Activated CD8-positive, alpha-beta T cell treated with anti-CD3 and anti-CD28 coated beads for 36 hours (primary cell): ENCODE measurements around the gene HS3ST6. TPM values are rescaled to one million over a fixed set of nuclear protein-coding genes. Genes with fewer than 3 reads are reported as not detected.
"Not testable (repeated sequence)": the region's sequence is repeated elsewhere in the genome, so short reads cannot be mapped to it uniquely, and the experiment has no call there.

Experiments
- ATAC-seq: fragments of 200-7000 bp; cut with Tn5 transposase; one replicate; pipeline ENCODE4 v1.10.0; 2021; ENCODE audit warnings: mild to moderate bottlenecking, moderate library complexity
- CTCF ChIA-PET: fragments of 350-600 bp; sonication (Branson Sonifier 250); formaldehyde crosslinking; loops from one replicate; lab custom pipeline; 2021; ENCODE audit warnings: antibody characterized with exemption; lab: Charles Lee
- POLR2A ChIA-PET: fragments of 350-600 bp; sonication (Branson Sonifier 250); formaldehyde crosslinking; loops from one replicate; lab custom pipeline; 2021; ENCODE audit warnings: antibody characterized with exemption; lab: Charles Lee
- DNase-seq: peaks from one replicate; pipeline ENCODE4 v3.0.0-alpha.2; 2020
- H3K27ac Mint-ChIP-seq: one replicate; pipeline ENCODE4 v1.8.0; 2021; ENCODE audit warnings: mild to moderate bottlenecking, mixed read lengths
- H3K27me3 Mint-ChIP-seq: one replicate; pipeline ENCODE4 v1.8.0; 2021; ENCODE audit warnings: mixed read lengths
- H3K36me3 Mint-ChIP-seq: one replicate; pipeline ENCODE4 v1.8.0; 2021; ENCODE audit warnings: low read depth, mixed read lengths
- H3K4me1 Mint-ChIP-seq: one replicate; pipeline ENCODE4 v1.8.0; 2021; ENCODE audit warnings: low read depth, mixed read lengths
- H3K4me3 Mint-ChIP-seq: one replicate; pipeline ENCODE4 v1.8.0; 2021; ENCODE audit warnings: mild to moderate bottlenecking, moderate library complexity, mixed read lengths
- H3K9me3 Mint-ChIP-seq: one replicate; pipeline ENCODE4 v1.8.0; 2021; ENCODE audit warnings: mixed read lengths
- CTCF ChIP-seq: fragments of 200-600 bp; IDR thresholded peaks from one replicate; pipeline ENCODE4 v1.8.0; 2022; ENCODE audit warnings: antibody characterized with exemption, mild to moderate bottlenecking
- intact Hi-C: fragments of 100-400 bp; cut with micrococcal nuclease; formaldehyde crosslinking; loops from one replicate; pipeline ENCODE4 v1.10.0; 2022
- total RNA-seq, 2 experiments: library from RNA; stranded (reverse); gene quantifications; one replicate each; pipeline ENCODE4 v1.2.3, GENCODE V29; 2021

The HS3ST6 gene
- total RNA-seq, 2 experiments from 2014 or later: not detected

GRCh38 chr16:1963806-1964505 is 45.7 kb upstream of the HS3ST6 start:
- Mint-ChIP-seq H3K27me3 (no peaks in the 10 kb centered on the region), H3K9me3 (no peaks in the 10 kb centered on the region), H3K4me1 (peaks cover 36% of the 10 kb centered on the region), H3K4me3 (peak overlapping the region; percentile 98), H3K36me3 (peaks cover 56% of the 10 kb centered on the region), H3K27ac (peak overlapping the region; percentile 96)
- TF ChIP-seq CTCF: no peak
- intact Hi-C loops: no loop called here
- ChIA-PET POLR2A (interaction anchor here (0.5 to 14.3 kb wide), 29 partner anchors 9 to 804 kb away, joined by 3 to 505 read pairs (median 4); partner anchors contain the start of genes GFER, MEIOB, MSRB1 and NOXO1), CTCF (interaction anchor here (0.9 to 1.4 kb wide), 3 partner anchors 17 to 192 kb away, joined by 3 to 4 read pairs (median 3); partner anchors contain the start of genes GFER and TRAF7)
- ATAC-seq: no peak
- peak; percentile 40 for DNase-seq

GRCh38 chr16:1962161-1963153 is 44.2 kb upstream of the HS3ST6 start:
- ATAC-seq, H3K27me3 Mint-ChIP-seq, intact Hi-C loops, H3K9me3 Mint-ChIP-seq, CTCF ChIA-PET: not testable (repeated sequence)
- Mint-ChIP-seq H3K4me1 (peaks cover 37% of the 10 kb centered on the region), H3K36me3 (peaks cover 56% of the 10 kb centered on the region), H3K4me3 (peak overlapping the region; percentile 98), H3K27ac (peak overlapping the region; percentile 96)
- POLR2A ChIA-PET: interaction anchor here (0.6 to 14.3 kb wide), 11 partner anchors 9 to 396 kb away, joined by 3 to 505 read pairs (median 9); partner anchors contain the start of genes FAHD1, GFER, MSRB1 and NOXO1
- peak; percentile 13 for DNase-seq

- ATAC-seq (no peak), DNase-seq (peak; percentile 52)
- intact Hi-C loops: no loop called here
- POLR2A ChIA-PET: interaction anchor here (0.6 to 14.3 kb wide), 8 partner anchors 9 to 395 kb away, joined by 3 to 505 read pairs (median 11); partner anchors contain the start of genes FAHD1, GFER, MSRB1 and NOXO1
- CTCF ChIA-PET: interaction anchor here (1.3 to 1.4 kb wide), 2 partner anchors 10 to 256 kb away, joined by 3 read pairs; partner anchors contain the start of genes MAPK8IP3 and TBL3
- Mint-ChIP-seq H3K36me3 (peaks cover 53% of the 10 kb centered on the region), H3K4me3 (peak overlapping the region; percentile 98), H3K27me3 (no peaks in the 10 kb centered on the region), H3K9me3 (no peaks in the 10 kb centered on the region), H3K27ac (peak overlapping the region; percentile 96), H3K4me1 (peaks cover 37% of the 10 kb centered on the region)
- no peak for TF ChIP-seq CTCF
Measured at GRCh38 chr16:1961651-1962067, 43.4 kb upstream of the HS3ST6 start.

DNA sequence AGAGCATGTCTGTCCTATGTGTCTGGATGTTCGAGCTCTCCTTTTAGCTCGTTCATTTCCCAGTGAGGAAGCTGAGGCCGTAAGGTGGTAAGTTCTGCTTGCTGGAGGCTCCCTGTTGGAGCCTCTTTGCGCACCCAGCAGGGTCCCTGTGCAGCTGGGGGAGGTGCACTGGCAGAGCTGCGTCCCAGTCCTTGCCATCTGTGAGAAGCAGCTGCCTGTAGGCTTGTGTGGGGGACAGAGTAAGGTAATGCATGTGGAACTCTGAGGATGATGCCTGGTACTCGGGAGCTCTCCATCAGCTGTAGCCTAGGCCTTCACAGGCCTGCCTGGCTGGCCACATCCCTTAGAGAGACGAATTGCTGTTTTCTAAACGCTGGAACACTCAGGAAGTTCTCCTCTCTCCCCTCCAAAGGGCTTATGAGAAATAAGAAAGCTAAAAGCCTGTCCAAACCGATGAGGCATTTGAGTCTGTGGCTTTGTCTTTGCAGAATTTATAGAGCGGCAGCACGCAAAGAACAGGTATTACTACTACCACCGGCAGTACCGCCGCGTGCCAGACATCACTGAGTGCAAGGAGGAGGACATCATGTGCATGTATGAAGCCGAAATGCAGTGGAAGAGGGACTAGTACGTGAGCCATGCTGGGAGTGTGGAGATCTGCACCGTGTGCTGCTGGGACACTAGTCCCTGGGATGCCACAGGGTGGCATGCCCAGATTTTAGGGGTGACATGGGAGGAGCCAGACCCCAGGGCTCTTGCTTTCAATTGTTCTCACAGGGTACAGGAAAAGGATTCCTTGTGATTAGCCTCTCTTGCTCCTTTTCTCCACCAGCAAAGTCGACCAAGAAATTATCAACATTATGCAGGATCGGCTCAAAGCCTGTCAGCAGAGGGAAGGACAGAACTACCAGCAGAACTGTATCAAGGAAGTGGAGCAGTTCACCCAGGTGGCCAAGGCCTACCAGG is 42.7 kb upstream of the HS3ST6 start:
- Mint-ChIP-seq H3K27me3 (no peaks in the 10 kb centered on the region), H3K4me3 (peak overlapping the region; percentile 98), H3K36me3 (peaks cover 53% of the 10 kb centered on the region), H3K9me3 (no peaks in the 10 kb centered on the region), H3K4me1 (peaks cover 37% of the 10 kb centered on the region), H3K27ac (peak overlapping the region; percentile 96)
- no peak for TF ChIP-seq CTCF
- CTCF ChIA-PET: interaction anchor here (1.0 to 1.4 kb wide), 4 partner anchors 11 to 255 kb away, joined by 3 read pairs; partner anchors contain the start of genes MAPK8IP3 and TBL3
- POLR2A ChIA-PET: interaction anchor here (0.8 to 14.3 kb wide), 13 partner anchors 8 to 194 kb away, joined by 3 to 505 read pairs (median 5); partner anchors contain the start of genes GFER, MSRB1, NME3 and NOXO1
- DNase-seq (peak; percentile 72), ATAC-seq (peak; percentile 6)
- intact Hi-C loops: no loop called here
